ENCODE measurements around the gene ZNF443.

DNA sequence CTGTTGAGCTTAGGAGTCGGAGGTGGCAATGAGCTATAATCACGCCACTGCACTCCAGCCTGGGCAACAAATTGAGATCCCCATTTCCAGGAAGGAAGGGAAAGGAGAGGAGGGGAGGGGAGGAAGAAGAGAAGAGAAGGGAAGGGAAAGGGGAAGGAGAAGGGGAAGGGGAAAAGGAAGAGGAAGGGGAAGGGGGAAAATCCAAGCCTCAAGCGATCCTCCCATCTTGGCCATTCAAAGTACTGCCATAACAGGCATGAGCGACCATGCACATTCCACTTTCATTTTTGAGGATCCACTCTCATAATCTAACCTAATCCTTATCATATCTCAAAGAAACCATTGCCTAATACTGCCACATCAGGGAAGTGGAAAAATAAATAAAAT, 14.9 kb downstream of the ZNF443 start:
- TF ChIP-seq, protein P1, sequence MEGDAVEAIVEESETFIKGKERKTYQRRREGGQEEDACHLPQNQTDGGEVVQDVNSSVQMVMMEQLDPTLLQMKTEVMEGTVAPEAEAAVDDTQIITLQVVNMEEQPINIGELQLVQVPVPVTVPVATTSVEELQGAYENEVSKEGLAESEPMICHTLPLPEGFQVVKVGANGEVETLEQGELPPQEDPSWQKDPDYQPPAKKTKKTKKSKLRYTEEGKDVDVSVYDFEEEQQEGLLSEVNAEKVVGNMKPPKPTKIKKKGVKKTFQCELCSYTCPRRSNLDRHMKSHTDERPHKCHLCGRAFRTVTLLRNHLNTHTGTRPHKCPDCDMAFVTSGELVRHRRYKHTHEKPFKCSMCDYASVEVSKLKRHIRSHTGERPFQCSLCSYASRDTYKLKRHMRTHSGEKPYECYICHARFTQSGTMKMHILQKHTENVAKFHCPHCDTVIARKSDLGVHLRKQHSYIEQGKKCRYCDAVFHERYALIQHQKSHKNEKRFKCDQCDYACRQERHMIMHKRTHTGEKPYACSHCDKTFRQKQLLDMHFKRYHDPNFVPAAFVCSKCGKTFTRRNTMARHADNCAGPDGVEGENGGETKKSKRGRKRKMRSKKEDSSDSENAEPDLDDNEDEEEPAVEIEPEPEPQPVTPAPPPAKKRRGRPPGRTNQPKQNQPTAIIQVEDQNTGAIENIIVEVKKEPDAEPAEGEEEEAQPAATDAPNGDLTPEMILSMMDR (IDR thresholded peaks at IDR 0.05; ENCODE audit: extremely low read depth in 1 of 2, insufficient read depth in 1 of 2, low read depth in 1 of 2, low read length in 2 of 2) = no peak
- TF ChIP-seq MYC (IDR thresholded peaks at IDR 0.05; ENCODE audit: low read depth, low read length) (no peak), POLR2A (IDR thresholded peaks at IDR 0.05; ENCODE audit: low read depth, low read length) (no peak)

Measured in endothelial cell of umbilical vein (primary cell).